ENCODE measurements around the gene TCHP.
"Not testable (repeated sequence)": the region's sequence is repeated elsewhere in the genome, so short reads cannot be mapped to it uniquely, and the experiment has no call there.

The TCHP gene, protein sequence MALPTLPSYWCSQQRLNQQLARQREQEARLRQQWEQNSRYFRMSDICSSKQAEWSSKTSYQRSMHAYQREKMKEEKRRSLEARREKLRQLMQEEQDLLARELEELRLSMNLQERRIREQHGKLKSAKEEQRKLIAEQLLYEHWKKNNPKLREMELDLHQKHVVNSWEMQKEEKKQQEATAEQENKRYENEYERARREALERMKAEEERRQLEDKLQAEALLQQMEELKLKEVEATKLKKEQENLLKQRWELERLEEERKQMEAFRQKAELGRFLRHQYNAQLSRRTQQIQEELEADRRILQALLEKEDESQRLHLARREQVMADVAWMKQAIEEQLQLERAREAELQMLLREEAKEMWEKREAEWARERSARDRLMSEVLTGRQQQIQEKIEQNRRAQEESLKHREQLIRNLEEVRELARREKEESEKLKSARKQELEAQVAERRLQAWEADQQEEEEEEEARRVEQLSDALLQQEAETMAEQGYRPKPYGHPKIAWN

DNA sequence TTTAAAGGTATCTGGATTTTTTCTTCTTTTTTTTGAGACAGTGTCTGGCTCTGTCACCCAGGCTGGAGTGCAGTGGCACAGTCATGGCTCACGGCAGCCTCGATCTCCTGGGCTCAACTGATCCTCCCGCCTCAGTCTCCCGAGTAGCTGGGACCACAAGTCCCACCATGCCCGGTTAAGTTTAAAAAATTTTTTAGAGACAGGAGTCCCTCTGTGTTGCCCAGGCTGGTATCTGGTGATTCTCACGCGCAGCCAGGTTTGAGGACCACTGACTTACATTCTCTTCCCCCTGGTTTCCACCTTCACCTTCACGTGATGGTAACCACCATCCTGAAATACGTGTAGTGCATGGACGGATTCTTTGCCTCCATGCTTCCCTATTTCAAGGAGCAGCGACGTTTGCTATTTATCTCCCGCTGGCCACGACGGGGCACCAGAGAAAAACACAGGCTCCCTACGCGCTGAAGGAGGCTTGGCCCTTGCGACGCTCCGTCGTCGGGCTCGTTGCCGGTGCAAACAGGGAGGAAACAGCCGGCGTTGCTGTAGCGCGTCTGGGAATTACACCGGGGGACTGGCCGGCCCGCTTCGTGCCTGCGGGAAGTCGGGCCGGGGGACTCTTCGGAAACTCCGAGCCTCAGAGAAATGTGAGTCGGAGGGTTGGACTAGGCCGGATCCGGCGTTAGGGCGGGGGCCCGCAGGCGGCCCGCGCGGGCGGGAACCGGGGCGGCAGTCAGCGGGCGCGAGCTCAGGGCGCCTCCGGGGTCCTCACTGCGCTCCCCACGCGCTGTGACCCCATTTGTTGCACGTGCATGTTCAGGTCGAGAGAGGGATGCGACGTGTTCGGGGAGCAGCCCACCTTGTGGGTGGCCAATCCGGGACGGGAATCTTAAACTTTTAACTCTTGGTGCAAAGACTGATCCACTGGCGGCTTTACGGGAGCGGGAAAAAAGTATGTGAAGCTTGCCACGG, at the start of gene TCHP:
TCHP (plus strand) TSS at position 492 of the 969 bp plus-strand sequence. CDS start 2,753 bp downstream, outside the sequence.
- peak; percentile 73 for DNase-seq

DNA sequence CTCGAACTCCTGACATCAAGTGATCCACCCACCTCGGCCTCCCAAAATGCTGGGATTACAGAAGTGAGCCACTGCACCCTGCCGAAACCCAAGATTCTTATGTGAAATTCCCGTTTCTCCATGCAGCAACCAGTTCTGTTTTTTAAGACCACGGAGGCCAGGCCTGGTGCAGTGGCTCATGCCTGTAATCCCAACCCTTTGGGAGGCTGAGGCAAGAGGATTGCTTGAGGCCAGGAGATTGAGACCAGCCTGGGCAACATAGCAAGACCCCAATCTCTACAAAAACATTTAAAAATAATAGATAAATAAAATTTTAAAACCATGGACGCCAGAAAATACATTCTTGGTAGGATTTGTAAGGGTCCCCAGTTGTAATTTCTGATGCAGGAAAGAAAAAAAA, 49.6 kb upstream of the TCHP start:
- not testable (repeated sequence) for DNase-seq

DNA sequence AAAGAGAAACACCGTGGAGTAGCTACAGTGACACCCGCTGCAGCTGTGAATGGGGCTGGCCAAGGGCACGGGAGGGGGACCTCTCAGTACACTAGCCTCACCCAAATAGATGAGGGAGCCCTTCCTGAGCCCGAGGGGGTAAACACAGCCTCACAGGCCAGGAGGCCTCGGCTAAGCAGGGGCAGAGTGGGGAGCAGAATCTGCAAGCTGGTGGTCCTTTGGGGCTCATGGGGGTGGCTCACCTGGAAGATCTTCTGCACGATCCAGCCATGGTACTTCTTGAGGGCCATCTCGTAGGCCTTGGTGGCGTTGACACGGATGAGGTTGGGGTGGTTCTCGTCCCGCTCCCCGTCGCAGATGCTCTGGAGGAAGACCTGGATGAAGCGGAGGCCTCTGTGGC, 44.7 kb upstream of the TCHP start:
- no peak for DNase-seq

DNA sequence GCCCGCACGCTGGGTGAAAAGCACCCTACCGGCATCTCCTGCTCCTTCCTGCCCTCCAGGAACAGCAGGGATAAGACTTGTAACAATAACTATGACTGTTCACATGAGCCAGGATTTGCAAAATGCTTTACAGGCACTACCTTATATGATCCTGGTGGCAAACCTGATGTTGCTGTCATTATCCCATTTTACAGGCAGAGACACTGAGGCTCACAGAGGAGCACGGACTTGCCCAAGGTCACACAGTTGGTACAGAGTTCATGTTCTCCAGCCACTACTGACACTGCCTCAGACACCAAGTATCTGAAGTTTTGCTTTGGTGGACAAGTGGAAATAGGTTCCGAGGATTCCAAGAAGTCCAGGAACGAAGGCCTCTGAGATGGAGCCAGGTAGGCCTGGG, 42.4 kb upstream of the TCHP start:
- no peak for DNase-seq

DNA sequence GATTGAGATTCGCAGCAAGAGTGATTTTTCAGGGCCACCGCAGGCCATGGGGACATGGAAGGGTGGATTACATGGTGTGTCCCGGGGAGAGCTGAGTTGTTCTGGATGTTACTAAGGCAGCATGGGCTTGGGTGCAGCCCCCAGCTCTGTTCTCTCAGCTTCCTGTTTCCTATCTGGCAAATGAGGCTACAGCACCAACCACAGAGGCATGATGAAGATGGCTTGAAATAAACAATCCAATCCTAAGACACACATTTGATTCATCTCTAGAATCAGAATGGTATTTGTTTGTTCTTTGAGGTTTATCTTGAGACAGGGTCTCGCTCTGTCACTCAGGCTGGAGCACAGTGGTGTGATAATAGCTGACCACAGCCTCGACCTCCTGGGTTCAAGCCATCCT, 41.3 kb upstream of the TCHP start:
- no peak for DNase-seq

DNA sequence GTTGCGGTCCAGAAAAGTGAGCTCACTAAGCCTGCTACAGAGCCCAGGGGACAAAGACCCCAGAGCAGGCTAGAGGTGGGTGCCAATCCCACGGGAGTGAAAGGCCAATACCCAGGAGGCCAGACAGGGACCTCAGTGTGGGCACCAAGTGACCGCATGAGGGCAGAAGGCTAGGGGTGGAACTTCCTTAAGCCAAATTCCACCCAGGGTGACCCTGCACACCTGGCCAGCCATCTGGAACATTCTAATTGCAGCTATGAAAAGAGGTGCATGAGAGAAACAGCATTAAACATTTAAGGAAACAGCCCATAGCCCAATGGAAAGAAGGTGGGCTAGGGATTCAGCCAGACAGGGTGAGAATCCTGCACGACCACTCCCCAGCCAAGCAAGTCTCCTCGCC, 39.1 kb upstream of the TCHP start:
- DNase-seq = no peak

DNA sequence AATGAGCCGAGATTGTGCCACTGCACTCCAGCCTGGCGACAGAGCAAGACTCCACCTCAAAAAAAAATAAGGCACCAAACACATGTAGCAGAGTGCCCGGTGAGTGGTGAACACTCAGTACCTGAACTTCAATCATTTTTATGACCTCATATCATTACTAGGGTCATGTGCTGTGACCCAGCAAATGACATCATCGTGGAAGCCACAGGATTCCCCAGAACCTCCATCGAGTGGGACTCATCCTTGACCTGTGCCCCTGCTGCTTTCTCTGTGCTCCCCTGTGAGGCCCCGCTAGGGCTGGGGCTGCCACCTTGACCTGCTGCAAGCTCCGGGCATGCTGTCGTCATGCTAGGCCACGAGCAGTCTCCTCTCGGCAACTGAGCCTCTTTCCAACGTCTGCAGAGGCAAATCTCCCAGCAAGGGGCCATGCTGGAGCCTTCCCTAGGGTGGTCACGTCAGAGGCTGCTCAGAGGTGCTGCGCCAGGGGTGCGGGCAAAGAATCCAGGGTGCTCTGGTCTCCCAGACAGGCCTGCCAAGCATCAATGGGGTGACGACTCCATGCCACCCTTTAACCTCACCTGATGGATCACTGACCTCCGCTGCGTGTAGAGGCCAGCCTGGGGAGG, 38.3 kb upstream of the TCHP start:
- DNase-seq = no peak

DNA sequence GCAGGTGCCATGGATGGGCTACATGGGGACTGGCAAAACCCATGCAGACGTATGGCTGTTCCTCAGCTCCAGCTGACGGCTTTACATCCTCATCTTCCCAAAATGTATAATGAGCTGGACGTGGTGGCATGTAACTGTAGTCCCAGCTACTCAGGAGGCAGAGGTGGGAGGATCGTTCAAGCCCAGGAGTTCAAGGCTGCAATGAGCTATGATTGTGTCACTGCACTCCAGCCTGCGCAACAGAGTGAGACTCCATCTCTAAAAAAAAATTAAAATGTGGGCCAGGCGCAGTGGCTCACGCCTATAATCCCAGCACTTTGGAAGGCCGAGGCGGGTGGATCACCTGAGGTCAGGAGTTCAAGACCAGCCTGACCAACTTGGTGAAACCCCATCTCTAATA, 37.6 kb upstream of the TCHP start:
- DNase-seq = not testable (repeated sequence)

DNA sequence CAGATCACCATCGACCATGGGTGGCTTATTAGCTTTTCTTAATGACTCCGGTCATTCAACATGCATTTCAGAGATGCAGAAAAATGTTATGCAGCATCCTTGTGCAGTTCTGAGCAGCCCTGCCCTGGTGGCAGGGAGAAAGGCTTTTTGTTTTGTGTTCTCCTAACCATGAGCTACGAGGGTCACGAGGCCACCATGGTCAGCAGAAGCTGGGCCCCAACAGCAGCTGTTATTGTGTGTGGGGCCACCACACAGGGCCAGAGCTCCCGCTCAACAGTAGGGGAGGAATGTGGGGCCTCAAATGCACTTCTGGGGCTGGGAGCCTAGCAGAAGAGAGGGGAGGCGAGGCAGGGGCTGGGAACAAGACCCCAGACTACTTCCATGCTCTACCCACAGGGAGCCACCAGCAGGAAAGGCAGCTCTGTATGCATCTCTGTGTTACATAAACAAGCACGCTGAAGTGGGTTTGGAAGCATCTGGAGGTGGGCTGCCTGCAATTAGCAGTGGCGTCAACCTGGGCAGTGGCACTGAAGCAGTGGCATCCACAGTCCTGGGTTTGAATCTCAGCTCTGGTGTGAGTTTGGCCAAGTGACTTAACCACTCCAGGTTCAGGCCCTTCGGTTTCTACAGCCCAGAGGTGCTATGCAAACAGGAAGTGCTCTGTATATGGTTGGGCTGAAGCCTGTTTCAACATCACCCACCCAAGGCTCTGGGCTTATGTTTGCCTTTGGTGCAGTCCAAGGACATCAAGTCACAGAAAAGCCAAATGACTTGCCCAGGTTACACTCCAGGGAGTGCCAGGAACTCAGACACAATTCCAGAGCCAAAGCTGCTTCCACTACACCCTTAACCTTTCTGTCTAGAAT, 36.0 kb upstream of the TCHP start:
- no peak for DNase-seq

DNA sequence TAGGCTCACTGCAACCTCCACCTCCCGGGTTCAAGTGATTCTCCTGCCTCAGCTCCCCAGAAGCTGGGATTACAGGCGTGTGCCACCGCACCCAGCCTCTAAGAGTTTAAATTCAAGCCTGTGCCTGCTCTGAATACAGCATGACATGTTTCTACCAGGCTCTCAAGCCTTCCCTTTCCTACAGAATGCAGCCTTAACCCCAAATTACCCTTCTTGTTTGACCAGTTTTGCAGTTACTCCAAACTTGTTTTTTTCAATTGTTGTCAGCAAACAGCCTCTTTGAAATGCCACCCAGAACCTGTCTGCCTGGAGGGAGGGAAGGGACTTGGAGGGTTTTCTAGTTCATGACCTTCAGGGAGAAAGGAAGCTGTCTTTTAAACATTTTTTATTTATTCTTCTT, 35.2 kb upstream of the TCHP start:
- DNase-seq = no peak

DNA sequence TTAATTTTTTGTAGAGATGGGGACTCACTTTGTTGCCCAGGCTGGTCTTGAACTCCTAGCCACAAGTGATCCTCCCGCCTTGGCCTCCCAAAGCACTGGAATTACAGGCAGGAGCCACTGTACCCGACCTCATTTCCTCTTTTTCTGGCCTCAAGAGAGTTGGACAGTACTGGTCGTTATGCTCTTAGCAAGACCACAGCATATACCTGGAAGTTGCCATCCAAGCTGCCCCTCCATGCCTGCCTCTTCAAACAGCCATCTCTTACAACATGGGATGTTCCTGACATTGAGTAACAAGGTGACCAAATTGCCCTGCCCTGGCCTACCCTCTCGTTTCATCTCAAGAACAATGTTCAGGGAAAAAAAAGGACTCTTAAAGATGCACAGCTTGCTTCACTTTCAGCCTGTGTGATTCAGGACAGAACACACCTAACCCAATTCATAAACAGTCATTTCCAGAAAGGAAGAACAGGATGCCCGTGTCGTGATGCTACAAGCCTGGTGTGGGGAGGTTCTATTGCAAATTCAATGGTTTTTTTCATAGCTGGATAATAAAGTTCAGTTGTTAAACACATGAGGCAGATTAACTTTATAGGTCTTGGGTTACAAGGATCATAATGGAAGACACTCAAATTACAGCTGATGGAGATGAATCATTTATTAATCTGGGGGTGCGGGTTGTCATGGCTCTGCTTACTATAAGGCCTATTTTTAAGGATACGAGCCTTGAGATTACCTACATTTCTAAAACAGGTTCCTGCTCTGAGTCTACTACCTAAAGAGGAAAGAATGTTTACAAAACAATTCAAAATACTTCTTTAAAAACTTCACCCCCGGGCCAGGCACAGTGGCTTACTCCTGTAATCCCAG, 31.7 kb upstream of the TCHP start:
- no peak for DNase-seq

DNA sequence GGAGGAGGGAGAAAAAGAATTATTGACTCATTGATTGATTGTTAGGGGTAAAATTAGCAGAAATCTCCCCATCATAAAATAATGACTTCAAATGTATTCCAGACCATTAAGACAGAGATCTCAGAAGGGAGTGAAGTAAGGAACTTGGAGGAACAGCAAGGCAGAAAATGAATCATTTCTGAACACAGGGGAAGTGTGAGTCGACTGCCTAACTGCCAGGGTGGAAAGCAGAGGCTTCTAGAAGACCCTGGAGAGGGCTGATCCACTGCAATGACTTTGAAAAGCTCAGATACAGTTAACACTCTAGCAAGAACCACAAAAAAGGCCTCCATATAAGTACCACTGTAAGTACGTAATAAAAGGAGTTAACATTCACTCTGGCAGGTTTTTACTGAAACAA, 29.4 kb upstream of the TCHP start:
- no peak for DNase-seq

DNA sequence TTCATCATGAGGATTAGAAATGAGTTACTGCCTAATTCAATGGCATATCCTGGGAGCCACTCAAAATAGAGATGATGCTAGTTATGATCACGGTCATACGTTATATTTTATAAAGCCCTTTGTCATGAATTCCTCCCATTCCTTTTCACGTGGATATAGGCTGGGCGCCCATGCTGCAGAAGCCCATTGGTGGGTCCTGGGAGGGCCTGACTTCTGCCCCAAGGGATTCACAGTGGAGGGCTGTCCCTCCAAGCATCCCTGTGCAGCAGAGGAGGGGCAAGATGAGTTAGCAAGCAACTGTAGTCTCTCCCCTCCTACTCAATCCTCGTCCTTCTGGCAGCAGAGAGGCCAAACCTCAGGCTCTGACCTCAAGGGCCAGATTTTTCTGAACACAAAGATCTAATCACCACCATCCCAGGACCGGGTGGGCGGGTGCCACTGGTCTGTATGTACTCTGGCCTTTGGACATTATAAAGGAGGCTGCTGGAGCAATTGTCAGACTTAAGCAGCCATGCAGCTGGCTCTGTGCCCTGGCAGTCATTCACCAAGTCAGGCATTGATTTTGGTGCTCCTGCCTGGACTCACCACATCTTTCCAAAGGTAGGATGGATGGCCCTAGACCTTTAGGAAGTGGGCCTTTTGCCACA, 28.3 kb upstream of the TCHP start:
- DNase-seq = no peak

DNA sequence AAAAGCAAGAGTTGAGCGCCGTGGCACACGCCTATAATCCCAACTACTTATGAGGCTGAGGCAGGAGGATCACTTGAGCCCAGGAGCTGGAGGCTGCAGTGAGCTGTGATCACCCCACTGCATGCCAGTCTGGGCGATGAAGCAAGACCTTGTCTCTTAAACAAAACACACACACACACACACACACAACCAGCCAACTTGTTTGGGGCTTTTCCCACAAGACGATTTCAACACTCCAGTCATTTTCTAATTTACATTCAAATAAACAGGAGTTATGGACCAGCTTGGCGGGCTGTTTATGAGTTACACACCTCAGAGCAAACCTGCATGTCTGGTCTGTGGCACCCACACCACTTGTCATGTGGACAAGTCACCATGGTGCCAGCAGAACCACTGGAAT, 26.4 kb upstream of the TCHP start:
- no peak for DNase-seq

DNA sequence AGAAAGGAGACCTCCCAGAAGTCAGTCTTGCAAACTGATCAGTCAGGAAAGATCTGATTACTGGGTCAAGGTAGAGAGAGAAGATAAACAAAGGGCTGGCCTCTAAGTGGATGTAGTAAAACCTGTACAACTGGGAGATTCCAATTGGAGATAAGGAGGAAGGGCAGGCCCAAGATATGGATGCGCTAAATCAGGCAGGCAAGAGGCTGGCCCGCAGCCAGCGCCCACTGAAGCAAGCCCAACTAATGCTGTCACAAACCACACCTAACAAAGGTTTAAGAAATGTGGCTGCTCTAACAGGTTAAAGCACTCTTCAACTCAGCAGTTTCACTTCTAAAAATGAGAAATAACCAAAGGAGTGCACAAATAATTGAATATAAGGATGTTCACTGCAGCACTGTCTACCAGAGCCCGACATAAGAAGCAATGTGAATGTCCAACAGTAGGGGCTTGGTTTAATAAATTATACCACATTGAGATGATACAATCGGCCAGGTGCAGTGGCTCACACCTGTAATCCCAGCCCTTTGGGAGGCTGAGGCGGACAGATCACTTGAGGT, 24.4 kb upstream of the TCHP start:
- DNase-seq = no peak

DNA sequence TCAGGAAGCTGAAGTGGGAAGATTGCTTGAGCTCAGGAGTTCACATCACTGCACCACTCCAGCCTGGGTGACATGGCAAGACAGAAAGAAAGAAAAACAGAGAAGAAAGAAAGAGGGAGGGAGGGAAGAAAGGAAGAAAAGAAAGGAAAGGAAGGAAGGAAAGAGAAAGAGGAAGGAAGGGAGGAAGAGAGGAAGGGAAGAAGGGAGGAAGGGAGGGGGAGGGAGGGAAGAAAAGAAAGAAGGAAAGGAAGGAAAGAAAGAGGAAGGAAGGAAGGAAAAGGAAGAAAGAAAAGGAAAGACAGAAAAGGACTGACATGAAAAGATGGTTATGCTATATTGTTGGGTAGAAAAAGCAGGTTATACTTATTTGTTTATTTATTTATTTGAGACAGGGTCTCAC, 23.7 kb upstream of the TCHP start:
- no peak for DNase-seq

DNA sequence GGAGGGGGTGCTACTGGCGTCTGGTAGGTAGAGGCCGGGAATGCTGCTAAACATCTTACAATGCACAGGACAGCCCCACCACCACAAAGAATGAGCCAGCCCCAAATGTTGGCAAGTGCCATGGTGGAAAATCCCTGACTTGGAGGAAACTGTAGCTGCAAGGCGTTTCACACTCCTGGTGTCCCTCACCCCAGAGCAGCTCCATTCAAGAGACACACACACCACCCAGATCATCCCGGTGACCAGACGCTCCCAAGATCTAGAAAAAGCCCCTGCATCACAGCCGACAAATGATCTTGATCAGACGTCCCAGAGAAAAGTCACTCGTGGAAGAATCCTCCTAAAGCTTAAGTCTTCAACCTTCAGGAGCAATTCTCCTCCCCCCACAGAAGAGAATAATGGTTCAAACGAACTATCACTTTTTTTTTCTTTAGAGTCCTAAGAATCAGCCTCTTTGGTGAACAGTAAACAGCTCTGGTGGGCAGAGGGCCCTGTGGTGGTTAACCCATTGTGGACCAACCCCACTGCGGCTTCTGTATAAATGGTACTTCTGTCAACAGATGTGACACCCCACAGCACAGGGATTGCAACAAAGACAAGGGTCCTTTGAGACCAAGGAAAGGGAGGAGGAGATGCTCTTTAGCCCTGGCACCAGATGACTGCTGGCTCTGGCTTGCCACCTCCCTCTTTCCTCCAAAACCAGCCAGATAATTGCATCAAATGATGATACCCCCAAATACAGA, 22.4 kb upstream of the TCHP start:
- DNase-seq = no peak

DNA sequence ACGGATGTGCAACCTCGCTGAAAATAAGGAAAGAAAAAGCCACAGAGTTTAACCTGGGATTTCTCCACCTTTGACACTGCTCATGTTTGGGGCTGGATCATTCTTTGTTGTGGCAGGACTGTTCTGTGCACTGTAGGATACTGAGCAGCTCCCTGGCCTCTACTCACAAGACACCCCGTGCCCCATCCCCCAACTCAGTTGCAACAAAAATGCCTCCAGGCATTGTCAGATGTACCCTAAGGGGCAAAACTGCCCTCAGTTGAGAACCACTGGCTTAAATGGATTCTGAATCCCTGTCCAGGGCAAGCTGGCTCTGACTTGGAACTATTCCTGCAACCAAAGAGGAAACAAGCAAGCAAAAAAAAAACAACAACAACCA, 21.8 kb upstream of the TCHP start:
- DNase-seq = no peak

DNA sequence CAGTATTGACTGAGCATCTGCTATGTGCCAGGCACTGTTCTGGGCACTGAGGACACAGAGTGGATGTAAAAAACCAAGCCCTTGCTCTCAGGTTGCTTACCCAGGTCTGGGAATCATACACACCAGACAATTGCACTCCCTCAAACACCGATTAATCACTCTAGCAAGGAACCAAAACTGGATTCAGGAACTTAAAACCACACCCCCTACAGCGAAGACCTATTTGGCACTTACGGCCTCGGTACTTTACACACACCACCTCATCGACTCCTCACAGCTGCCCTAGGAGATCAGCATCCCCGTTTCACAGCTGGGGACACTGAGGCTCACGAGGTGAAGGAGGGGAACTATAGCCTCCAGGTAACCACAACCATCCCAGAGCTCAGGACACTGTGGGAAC, 21.3 kb upstream of the TCHP start:
- DNase-seq = no peak
